Muscle layer of duodenum (tissue), 2 donors: ENCODE measurements around the gene ERMARD.

Experiments
- H3K27ac ChIP-seq: one replicate; pipeline ENCODE4 v1.7.0; 2013; ENCODE audit warnings: mild to moderate bottlenecking, low read length
- H3K27me3 ChIP-seq: one replicate; pipeline ENCODE4 v1.7.0; 2013; ENCODE audit warnings: low read depth, mild to moderate bottlenecking, control low read depth, low read length
- H3K36me3 ChIP-seq, 2 donors: one replicate each; pipeline ENCODE4 v1.7.0; 2013; ENCODE audit warnings: low read length in 2 of 2, control low read depth in 1 of 2, mild to moderate bottlenecking in 1 of 2; ENCODE audit not compliant: insufficient read depth in 2 of 2, control insufficient read depth in 1 of 2
- H3K4me1 ChIP-seq, 2 donors: one replicate each; pipeline ENCODE4 v1.7.0; 2013; ENCODE audit warnings: low read length in 2 of 2, mild to moderate bottlenecking in 2 of 2, control low read depth in 1 of 2, moderate library complexity in 1 of 2; ENCODE audit not compliant: insufficient read depth in 2 of 2, control insufficient read depth in 1 of 2
- H3K4me3 ChIP-seq, 2 donors: one replicate each; pipeline ENCODE4 v1.7.0; 2013; ENCODE audit warnings: low read length in 2 of 2, low read depth in 1 of 2, mild to moderate bottlenecking in 1 of 2
- H3K9me3 ChIP-seq, 2 donors: one replicate each; pipeline ENCODE4 v1.7.0; 2013; ENCODE audit warnings: low read length in 2 of 2, control low read depth in 1 of 2, mild to moderate bottlenecking in 1 of 2; ENCODE audit not compliant: control insufficient read depth in 1 of 2
- donor health status: healthy.

Gene ERMARD

GRCh38 chr6:169813969-169814368 lies 62.5 kb downstream of the ERMARD start:
- Histone ChIP-seq H3K27me3 (no peaks in the 10 kb centered on the region), H3K27ac (no peak overlapping the region), H3K4me1 (no peaks in the 10 kb centered on the region), H3K4me3 (no peak overlapping the region), H3K36me3 (no peaks in the 10 kb centered on the region), H3K9me3 (peaks cover 0 to 6% of the 10 kb centered on the region in 2 donors)

DNA sequence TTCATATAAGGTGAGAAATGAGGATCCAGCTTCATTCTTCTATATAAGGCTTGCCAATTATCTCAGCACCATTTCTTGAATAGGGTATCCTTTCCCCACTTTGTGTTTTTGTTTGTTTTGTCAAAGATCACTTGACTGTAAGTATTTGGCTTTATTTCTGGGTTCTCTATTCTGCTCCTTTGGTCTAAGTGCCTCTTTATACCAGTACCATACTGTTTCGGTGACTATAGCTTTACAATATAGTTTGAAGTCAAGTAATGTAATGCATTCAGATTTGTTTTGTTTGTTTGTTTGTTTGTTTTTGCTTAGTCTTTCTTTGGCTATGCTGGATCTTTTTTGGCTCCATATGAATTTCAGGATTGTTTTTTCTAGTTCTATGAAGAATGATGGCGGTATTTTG lies 64.6 kb downstream of the ERMARD start:
- Histone ChIP-seq H3K27ac (no peak overlapping the region), H3K9me3 (peaks cover 0 to 6% of the 10 kb centered on the region in 2 donors), H3K4me1 (no peaks in the 10 kb centered on the region), H3K4me3 (no peak overlapping the region), H3K27me3 (no peaks in the 10 kb centered on the region), H3K36me3 (no peaks in the 10 kb centered on the region)

DNA sequence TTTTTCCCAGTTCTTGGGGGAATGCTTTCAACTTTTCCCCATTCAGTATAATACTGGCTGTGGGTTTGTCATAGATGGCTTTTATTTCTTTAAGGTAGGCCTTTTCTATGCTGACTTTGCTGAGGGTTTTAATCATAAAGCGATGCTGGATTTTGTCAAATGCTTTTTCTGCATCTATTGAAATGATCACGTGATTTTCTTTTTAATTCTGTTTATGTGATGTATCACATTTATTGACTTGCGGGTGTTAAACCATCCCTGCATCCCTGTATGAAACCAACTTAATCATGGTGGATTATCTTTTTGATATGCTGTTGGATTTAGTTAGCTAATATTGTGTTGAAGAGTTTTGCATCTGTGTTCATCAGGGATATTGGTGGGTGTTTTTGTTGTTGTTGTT lies 65.6 kb downstream of the ERMARD start:
- peaks cover 0 to 6% of the 10 kb centered on the region in 2 donors for H3K9me3 ChIP-seq
- no peaks in the 10 kb centered on the region for H3K27me3 ChIP-seq
- H3K27ac ChIP-seq, result no peak overlapping the region
- H3K36me3 ChIP-seq, result no peaks in the 10 kb centered on the region
- H3K4me3 ChIP-seq, result no peak overlapping the region
- no peaks in the 10 kb centered on the region for H3K4me1 ChIP-seq

- Histone ChIP-seq H3K27ac (no peak overlapping the region), H3K36me3 (no peaks in the 10 kb centered on the region), H3K9me3 (peaks cover 0 to 6% of the 10 kb centered on the region in 2 donors), H3K4me1 (no peaks in the 10 kb centered on the region), H3K4me3 (no peak overlapping the region), H3K27me3 (no peaks in the 10 kb centered on the region)
These were observed 68.9 kb downstream of the ERMARD start for GRCh38 chr6:169820358-169820757.

- H3K4me3 ChIP-seq, result no peak overlapping the region
- H3K27ac ChIP-seq, result no peak overlapping the region
- H3K4me1 ChIP-seq, result no peaks in the 10 kb centered on the region
- no peaks in the 10 kb centered on the region for H3K27me3 ChIP-seq
- H3K36me3 ChIP-seq, result no peaks in the 10 kb centered on the region
- H3K9me3 ChIP-seq, result peaks cover 0 to 3% of the 10 kb centered on the region in 2 donors
These were observed 72.6 kb downstream of the ERMARD start for GRCh38 chr6:169824021-169824420.

DNA sequence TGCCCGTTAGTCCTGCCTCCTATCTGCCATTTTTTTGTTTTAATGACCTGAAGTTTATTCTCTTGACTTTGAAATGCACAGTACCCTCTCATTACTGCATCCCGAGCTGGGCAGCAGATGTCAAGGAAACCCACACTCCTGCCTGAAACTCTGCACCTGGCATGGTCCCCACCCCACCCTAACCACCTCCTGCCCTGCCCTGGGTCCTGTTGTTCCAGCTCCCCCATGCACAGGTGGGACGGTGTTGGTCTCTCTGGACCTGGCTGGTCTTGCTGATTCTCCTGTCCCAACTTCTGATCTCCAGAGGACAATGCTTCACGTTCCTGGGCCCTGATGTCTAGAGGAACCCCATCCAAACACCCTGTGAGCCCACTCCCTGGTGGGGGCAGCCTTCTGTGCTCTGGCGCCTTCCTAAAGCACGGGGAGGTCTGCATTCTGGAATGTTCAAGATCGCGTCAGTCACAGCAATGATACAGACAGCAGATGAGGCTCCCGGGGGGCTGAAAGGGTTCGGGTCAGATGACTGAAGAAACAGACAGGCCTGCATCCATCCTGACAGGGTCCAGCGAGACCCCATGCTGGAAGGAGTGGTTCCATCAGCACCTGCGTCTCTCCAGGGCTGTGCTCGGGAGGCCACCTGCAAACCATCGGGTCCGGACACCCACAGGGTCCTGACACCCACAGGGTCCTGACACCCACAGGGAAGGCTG lies 73.6 kb downstream of the ERMARD start:
- Histone ChIP-seq H3K9me3 (peaks cover 0 to 3% of the 10 kb centered on the region in 2 donors), H3K27me3 (no peaks in the 10 kb centered on the region), H3K4me1 (no peaks in the 10 kb centered on the region), H3K36me3 (no peaks in the 10 kb centered on the region), H3K4me3 (no peak overlapping the region), H3K27ac (no peak overlapping the region)

GRCh38 chr6:169825558-169826225 lies 74.3 kb downstream of the ERMARD start:
- H3K4me3 ChIP-seq, result no peak overlapping the region
- H3K9me3 ChIP-seq, result peaks cover 0 to 3% of the 10 kb centered on the region in 2 donors
- no peaks in the 10 kb centered on the region for H3K4me1 ChIP-seq
- no peak overlapping the region for H3K27ac ChIP-seq
- H3K36me3 ChIP-seq, result no peaks in the 10 kb centered on the region
- H3K27me3 ChIP-seq, result no peaks in the 10 kb centered on the region

- Histone ChIP-seq H3K27ac (no peak overlapping the region), H3K4me3 (no peak overlapping the region), H3K36me3 (no peaks in the 10 kb centered on the region), H3K4me1 (peaks cover 0 to 3% of the 10 kb centered on the region in 2 donors), H3K9me3 (peaks cover 0 to 3% of the 10 kb centered on the region in 2 donors), H3K27me3 (no peaks in the 10 kb centered on the region)
These were observed 75.3 kb downstream of the ERMARD start for GRCh38 chr6:169826697-169827096.

- Histone ChIP-seq H3K4me1 (peaks cover 0 to 5% of the 10 kb centered on the region in 2 donors), H3K9me3 (peaks cover 0 to 3% of the 10 kb centered on the region in 2 donors), H3K27ac (no peak overlapping the region)
These were observed 75.9 kb downstream of the ERMARD start for GRCh38 chr6:169827290-169827717.

GRCh38 chr6:169828176-169828575 lies 76.8 kb downstream of the ERMARD start:
- no peak overlapping the region for H3K27ac ChIP-seq
- H3K4me3 ChIP-seq, result no peak overlapping the region
- H3K9me3 ChIP-seq, result peaks cover 0 to 3% of the 10 kb centered on the region in 2 donors
- H3K36me3 ChIP-seq, result no peaks in the 10 kb centered on the region
- no peaks in the 10 kb centered on the region for H3K27me3 ChIP-seq
- peaks cover 0 to 5% of the 10 kb centered on the region in 2 donors for H3K4me1 ChIP-seq

More at GRCh38 chr6:169827290-169827717, 75.9 kb downstream of the ERMARD start:
- Histone ChIP-seq H3K27me3 (no peaks in the 10 kb centered on the region), H3K4me3 (no peak overlapping the region), H3K36me3 (no peaks in the 10 kb centered on the region)

- peaks cover 0 to 5% of the 10 kb centered on the region in 2 donors for H3K4me1 ChIP-seq
- no peaks in the 10 kb centered on the region for H3K27me3 ChIP-seq
- no peaks in the 10 kb centered on the region for H3K36me3 ChIP-seq
- no peak overlapping the region for H3K4me3 ChIP-seq
- H3K27ac ChIP-seq, result no peak overlapping the region
- peaks cover 0 to 3% of the 10 kb centered on the region in 2 donors for H3K9me3 ChIP-seq
These were observed 78.4 kb downstream of the ERMARD start for GRCh38 chr6:169829786-169830185.
